Stimulated activated CD4-positive, alpha-beta T cell treated with anti-CD3 and anti-CD28 coated beads, Interleukin-4, amount 100 ng/mL, for 48 hours (primary cell): Measurements from ENCODE around the gene PHF2.
A peak's percentile ranks its signal among the peaks of the same experiment; 100 is the strongest.

Source experiments
- DNase-seq, 2 donors: peaks; one replicate each; pipeline ENCODE4 v3.0.0-alpha.2; 2020; ENCODE audit warnings: low read depth in 2 of 2

Gene PHF2

DNA sequence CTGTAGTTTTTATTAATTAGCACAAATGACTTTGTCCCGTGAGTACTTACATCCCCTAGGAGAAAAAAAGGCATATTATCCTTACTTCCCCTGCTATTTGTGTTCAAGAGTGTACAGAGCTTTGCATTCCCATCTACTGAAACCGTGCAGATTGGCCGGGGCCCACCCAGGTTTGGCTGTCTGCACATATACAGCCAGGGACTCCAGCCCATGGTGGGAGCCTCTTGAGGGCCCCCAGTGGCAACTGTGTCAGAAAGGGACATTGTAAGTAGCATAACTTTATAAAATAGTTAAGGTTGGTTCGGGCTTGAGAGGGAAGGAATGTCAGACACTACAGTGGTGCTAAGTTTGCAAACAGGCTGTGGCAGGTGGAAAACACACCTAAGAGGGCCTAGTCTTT lies 24.7 kb downstream of the PHF2 start:
- no peak for DNase-seq

DNA sequence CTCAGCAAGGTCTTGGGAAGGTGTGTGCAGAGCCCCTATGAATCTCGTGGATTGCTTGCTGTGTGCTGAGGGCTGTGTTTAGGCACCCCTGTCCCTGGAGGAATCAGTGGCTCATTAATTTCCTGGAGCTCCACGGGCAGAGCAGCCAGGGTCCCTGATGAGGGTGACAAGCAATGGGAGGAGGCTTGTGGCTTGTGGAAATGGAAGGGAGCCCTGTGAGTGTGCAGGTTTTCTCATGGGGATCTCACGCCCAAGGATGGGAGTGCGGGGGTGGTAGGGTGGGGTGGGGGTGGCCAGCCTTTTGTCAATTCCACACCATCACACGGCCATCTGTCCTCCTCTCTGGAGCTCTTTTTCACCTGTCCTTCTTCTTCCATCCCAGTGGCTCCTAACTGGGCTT lies 25.3 kb downstream of the PHF2 start:
- DNase-seq = no peak

DNA sequence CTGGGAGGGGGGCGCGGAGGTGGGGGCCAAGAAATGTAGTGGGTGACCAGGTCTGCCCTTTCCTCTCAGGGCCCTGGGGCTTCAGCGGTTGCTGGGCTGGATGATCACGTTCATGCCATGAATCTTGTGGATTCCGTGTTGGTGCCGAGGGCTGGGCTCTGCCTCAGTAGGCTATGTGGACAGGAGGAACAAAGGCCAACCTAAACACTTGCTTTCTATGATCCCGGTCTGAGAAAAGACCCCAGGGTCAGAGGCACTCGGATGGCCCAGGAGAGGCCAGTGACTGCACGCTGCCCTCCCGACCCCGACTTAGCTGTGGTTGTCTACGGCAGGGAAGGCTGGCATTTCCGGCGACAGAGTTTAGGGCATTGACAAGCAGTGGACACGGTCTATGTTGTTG lies 26.6 kb downstream of the PHF2 start:
- no peak for DNase-seq

DNA sequence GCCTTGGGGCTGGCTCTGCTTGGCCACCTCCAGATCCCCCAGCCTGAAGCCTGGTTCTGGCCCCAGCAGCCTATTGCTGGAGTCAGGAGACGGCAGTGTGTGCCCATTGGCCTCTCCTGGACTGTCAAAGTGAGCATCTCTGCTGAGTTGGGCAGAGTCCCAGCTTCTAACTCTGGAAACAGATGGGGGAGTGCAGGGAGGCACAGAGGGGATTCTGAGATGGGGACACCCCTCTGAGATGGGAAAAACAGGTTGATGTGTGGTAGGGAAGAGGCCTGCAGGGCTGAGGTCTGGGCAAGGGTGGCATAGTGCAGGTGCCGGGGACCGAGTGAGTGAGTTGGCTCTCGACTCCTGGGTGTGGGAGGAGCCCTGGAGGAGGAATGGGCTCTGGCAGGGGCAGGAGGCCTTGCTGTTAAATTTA lies 27.5 kb downstream of the PHF2 start:
- DNase-seq = no peak

DNA sequence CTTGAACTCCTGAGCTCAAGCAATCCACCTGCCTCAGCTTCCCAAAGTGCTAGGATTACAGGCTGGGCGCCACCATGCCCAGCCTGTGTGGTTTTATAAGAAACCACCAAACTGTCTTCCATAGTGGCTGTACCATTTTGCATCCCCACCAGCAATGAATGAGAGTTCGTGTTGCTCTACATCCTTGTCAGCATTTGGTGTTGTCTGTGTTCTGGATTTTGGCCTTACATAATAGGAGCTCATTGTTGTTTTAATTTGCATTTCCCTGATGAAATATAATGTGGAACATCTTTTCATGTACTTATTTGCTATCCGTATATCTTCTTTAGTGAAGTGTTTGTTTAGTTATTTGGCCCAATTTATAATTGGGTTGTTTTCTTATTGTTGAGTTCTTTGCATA lies 29.8 kb downstream of the PHF2 start:
- no peak for DNase-seq

DNA sequence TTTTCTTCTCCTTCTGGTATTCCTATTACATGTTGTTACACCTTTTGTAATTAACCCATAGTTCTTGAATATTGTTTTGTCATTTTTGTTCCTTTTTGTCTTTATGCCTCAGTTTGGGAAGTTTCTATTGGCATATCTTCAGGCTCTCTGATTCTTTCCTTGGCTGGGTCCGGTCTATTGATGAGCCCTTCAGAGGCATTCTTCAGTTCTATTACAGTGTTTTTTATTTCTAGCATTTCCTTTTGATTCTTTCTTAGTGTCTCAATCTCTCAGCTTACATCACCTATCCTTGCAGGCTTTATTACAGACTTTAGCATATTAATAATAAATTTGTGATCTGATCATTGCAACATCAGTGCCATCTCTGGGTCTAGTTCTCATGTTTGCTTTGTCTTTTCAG lies 33.8 kb downstream of the PHF2 start:
- no peak for DNase-seq

DNA sequence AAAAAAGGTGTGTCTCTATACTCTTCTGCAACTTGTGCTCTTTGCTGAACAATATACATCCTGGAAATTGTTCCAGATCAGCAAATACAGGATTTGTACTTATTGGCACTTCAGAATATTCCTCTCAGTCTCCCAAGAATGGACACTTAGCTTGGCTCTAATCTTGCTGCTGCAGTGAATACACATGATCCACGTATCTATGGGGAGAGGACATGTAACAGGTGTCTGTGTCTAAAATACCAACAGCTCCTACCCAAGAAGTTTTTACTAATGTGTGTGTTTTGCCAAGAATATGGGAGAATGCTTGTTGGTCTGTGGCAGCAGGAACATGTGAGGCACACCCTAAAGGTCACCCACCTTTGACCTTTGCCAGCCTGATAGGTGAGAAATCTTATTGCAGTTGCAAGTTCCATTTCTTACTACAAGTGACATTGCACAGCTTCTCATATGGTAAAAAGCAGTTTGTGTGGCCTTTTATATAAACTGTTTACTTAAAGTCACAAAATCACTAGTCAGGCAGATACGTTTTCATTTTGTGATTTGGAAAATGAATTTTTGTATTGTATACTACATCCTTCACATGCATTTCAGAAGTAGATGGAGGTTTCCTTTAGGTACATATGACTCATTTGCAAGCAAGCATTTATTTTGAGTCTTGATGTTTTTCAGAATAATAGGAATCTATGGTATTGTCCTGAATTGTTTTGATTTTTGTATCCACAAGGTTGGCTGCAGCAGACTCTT lies 35.8 kb downstream of the PHF2 start:
- DNase-seq = no peak

DNA sequence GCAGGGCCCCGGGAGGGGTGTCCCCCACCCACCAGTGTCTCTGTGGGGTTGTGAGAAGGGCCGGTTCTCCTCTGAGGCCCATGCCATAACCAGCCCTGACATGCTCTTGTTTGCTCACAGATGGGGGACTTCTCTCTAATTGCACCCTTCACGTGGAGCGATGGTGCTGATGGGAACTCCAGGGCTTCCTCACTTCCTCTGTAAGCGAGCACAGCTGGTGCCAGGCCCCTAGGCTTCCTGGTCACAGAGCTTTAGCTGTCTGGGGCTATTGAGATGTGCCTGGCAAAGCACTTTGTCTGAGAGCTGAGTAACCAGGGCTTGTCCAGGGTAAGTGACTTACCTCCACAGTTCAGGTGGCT lies 36.4 kb downstream of the PHF2 start:
- DNase-seq = peak in 1 of 2 donors; percentile 2

DNA sequence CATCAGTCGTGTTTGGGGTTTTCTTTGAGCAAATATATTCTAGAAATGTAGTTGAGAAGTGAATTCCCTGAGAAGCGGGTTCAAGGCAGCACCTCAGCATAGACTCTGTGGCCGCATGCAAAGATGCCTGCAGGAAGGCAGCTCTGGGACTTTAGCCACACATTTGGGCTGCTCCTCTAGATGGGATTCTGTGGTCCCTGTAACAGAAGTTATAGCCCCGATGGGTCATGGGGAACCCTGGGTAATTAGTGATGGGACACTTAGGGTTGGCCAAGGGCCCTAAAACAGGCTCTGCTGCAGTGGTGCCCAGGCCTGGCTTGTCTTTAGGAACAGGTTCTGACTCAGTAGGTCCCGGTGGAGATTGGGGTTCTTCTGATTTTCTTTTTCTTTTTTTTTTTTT lies 36.8 kb downstream of the PHF2 start:
- DNase-seq = no peak

DNA sequence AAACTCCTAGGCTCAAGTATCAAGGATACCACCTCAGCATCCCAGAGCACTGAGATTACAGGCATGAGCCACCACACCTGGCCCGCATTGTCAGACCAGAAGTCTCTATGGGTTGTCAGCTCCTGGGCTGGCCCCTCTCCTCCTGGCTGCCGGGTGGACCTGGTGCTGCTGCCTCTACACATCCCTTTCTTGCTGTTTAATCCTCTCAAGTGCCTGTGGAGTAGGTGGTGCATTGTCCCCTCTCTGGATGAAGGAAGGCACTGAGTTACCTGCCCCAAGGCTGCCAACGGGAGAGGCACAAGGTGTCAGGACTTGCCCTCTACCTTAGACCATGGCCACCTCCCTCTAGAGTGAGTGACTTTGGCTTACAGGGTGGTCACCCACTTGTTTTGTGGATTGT lies 37.4 kb downstream of the PHF2 start:
- DNase-seq = no peak

DNA sequence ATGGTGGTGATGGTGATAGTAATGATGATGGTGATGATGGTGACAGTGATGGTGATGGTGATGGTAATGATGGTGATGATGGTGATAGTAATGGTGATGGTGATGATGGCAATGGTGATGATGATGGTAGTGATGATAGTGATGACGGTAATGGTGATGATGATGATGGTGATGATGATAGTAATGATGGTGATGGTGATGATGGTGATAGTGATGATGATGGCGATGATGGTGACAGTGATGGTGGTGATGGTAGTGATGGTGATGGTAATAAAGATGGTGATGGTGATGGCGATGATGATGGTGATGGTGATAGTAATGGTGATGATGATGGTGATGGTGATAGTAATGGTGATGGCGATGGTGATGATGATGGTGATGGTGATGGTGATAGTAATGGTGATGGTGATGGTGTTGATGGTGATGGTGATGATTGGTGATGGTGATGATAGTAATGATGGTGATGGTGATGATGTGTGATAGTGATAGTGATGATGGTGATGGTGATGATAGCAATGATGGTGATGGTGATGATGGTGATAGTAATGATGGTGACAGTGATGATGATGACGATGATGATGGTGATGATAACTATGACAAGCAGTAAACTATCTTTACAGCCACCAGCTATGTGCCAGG lies 38.6 kb downstream of the PHF2 start:
- DNase-seq = no peak

DNA sequence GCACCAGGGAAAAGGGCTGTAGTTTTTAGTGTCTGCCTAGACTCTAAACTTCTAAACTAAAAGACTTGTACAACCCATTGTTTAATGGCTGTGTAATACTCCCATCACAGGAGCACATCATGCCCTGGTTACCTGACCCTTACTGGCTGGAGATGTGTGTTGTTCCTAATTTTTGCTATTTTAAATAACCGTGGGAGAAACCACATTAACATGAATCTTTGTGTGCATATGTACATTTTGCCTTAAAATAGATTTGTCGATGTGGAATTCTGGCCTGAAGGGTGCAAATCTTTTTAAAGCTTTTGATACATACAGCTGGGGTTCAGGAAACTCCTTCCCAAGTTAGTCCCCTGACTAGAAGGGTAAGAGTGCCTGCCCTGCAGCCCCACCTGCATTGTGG lies 39.7 kb downstream of the PHF2 start:
- DNase-seq = no peak

DNA sequence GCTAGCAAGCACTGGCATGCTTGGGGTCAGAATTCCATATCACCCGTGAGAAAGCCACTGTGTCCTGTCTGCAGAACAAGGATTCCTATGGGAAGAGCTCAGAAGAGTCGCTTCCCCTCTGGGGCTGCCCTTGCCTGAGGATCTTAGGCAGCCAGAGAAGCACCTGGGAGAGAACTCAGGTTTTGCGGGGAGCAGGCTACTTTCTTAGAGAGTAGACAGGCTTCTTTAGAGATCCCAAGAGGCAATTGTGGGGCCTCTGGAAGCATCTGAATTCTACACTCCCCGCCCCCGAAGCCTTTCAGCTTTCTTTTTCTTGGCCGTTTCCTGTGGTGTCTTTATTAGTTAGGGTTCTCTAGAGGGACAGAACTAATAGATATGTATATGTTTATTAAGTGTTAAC lies 40.9 kb downstream of the PHF2 start:
- no peak for DNase-seq

DNA sequence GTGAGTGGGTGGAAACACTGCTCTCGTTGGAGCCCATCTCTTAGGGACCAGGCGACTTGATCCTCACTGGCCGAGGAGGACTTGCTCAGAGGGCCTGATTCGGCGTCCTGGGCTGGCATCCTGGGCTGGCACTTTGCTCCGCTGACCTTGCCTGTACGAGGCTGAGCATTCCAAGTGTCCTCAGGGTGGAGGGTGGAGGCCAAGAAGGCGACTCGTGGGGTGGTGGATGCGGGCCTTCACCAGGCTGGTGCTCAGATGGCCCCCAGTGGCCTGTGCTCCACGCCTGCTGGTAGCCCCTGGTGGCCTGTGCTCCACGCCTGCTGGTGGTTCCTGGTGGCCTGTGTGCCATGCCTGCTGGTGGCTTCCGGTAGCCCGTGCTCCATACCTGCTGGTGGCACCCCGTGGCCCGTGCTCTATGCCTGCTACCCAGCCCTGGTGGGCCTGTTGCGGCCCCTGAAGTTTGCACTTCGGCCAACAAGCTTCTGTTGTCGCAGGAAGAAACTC lies 42.9 kb downstream of the PHF2 start:
- DNase-seq = no peak

DNA sequence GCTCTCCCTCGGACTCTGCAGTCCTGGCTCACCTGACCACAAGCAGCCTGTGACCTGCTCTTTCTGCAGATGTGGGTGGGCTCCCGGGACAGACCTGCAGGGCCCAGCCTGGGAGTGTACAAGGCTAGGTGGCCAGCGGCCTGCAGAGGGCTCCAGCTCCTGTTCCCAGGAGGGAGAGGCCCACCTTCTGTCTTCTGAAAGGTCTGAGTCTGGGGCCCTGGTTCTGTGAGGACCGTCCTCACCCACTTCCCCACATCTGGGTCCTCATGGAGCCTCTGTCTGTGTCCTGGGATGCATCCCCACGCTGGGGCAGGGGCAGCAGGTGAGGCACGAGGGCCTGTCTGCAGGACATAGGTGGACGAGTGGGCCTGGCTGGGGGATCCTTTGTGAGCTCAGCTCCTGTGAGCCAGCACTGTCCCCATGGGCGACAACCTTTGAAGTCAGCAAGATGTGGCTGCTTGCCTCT lies 43.7 kb downstream of the PHF2 start:
- no peak for DNase-seq

DNA sequence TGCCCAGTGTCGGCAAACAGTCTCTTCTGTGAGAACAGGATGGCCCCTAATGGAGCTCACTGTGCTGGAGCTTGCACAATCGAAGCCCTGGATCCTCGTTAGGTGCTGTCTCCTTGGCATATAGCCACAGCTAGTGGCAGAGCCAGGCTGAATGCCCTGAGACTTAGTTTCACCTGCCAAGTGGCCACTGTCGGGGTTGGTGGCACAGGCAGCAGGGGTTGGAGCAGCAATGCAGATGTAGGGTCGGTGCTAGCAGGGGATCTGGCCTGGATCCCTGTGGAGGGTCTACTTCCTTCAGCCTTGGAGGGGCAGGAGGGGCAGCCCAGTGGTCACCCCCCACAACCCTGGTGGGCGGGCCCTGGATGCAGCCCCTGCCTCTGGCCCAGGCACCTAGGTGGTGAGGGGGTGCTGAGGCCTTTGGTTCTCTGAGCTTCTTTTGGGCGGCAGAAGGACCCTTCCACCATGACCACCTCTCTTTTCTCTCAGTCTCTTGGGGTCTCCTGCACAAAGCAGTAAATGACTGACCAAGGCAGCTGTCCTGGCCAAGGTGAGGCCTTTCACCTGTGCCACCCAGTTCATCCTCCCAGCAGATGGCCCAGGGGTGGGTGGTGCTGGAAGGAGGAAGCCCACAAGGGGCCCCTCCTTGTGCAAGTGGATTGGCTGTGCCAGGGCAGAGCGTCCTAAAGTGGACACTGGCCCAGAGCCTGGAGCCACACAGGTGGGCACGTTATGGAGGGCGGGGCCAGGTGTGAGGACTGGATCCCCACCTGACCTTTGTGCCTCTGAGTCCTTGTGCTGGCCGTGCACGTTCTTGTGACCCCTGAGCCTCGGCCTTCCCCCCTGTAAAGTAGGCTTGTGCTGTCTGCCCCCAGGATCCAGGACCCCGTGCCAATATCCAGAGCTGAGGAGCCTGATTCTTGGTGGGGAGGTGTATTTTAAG lies 44.8 kb downstream of the PHF2 start:
- DNase-seq = no peak

DNA sequence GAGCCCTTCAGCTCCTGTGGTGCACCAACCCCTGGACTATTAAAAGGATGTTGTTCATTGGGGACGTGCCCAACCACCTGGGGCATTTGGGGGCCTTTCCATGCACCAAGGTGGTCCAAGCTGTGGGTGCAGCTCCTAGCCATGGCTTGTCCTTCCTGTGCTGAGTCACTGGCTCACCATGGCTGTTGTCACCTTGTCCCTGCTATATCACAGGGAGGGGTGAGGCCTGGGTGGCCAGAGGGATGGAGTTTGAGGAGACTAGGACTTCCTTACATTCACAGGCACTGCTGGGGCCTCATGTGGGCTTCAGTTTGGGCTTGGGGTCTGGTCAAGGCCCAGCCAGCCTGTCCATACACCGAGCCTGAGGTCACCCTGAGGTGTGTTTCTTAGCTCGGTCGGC lies 45.5 kb downstream of the PHF2 start:
- no peak for DNase-seq

DNA sequence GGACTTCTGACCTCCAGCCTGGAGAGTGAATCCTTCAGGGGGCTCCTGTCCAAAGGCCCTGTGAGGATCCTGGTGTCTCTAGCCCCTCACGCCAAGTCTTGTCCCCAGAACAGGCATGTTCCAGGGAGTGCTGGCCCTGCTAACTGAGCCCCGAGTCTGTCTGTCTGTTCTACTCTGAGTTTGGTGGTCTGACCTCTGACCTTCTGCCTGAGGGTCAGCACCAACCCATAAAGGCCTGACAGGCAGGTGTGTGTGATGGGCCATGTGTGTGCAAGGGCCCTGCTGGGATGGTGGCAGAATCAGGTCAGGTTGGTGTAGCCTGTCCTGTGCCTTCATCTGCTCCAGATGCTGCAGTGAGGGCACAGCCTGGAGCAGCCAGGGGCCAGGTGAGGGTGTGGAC lies 46.3 kb downstream of the PHF2 start:
- no peak for DNase-seq

DNA sequence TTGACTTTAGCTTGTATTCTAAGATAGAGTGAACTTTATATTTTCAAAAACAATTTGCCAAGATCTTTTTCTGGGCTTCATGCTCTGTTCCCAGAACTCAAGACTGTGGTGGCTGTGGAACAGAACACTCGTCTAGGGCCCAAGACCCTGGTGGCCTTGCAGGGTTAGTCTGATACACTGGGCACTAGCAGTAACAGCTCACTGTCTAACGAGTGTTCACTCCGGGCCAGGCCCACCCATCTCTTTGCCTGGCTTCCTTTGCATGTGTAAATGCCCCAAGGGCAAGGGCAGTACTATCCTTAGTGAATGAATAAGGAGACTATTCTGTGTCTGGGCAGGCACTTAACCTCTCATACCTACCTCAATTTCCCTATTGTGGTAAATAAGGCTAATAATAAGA lies 47.4 kb downstream of the PHF2 start:
- DNase-seq = no peak

DNA sequence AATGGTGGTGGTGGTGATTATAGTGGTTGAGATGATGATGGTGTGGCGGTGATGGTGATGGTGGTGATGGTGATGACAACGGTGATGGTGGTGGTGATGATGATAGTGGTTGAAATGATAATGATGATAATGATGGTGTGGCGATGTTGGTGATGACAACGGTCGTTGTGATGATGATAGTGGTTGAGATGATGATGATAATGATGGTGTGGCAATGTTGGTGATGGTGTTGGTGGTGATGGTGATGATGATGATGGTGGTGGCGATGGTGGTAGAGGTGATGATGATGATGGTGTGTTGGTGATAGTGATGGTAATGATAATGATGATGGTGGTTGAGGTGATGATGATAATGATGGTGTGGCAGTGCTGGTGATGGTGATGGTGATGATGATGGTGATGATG lies 48.0 kb downstream of the PHF2 start:
- no peak for DNase-seq

DNA sequence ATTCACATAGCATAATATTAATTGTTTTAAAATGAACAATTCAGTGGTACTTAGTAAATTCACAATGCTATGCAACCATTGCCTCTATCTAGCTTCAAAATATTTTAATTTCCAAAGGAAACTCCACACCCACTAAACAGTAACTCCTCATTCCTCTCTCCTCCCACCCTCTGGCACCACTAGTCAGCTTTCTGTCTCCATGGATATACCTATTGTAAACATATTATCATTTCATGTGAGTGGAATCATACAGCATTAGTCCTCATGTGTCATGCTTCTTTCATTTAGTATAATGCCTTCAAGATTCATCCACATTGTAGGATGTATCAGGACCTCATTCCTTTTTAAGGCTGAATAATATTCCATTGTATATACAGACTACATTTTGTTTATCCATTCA lies 48.6 kb downstream of the PHF2 start:
- DNase-seq = no peak

DNA sequence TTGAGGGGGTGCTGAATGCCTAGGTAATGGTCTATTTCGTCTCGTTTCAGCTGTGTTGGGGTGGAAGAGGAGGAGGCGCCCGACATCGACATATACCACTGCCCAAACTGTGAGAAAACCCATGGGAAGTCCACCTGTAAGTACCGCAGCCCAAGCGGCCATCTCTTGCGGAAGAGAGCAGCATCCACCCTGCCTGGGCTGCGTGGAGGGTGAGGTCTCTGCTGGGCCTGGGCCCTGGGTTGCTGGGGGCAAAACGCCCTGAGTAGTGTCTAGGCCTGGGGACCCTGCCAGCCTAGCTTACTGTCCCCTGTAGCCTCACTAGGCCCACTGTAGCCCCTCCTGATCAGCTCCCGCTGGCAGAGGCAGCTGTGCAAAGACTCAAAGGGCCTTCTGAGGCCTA lies 53.5 kb downstream of the PHF2 start:
- no peak for DNase-seq
